Mesothelial cell of epicardium (in vitro differentiated cells): ENCODE results near the gene CLIC3. TPM values are rescaled to one million over a fixed set of nuclear protein-coding genes. Genes with fewer than 3 reads are reported as not detected.

ENCODE experiments used
- DNase-seq, 2 experiments: peaks; one replicate each; pipeline ENCODE4 v3.0.0; 2021; ENCODE audit warnings: low spot score in 2 of 2; ENCODE audit not compliant: unreplicated experiment in 2 of 2
- H3K27ac Mint-ChIP-seq: 2 replicates; pipeline ENCODE4 v1.8.0; 2021; ENCODE audit warnings: mixed read lengths
- H3K27me3 Mint-ChIP-seq: 2 replicates; pipeline ENCODE4 v1.8.0; 2021; ENCODE audit warnings: low read depth, mixed read lengths
- H3K36me3 Mint-ChIP-seq: 2 replicates; pipeline ENCODE4 v1.8.0; 2021; ENCODE audit warnings: mixed read lengths
- H3K4me1 Mint-ChIP-seq: 2 replicates; pipeline ENCODE4 v1.8.0; 2021; ENCODE audit warnings: mixed read lengths
- H3K4me3 Mint-ChIP-seq: 2 replicates; pipeline ENCODE4 v1.8.0; 2021; ENCODE audit warnings: mild to moderate bottlenecking, moderate library complexity, mixed read lengths
- H3K9me3 Mint-ChIP-seq: 2 replicates; pipeline ENCODE4 v1.8.0; 2021; ENCODE audit warnings: mixed read lengths
- total RNA-seq: library from RNA; stranded (reverse); gene quantifications from 3 replicates; pipeline ENCODE4 v1.2.1, GENCODE V29; 2021
- TF ChIP-seq, protein P1 (sequence below): fragments of 200-600 bp; sonication (generic); IDR thresholded peaks from one replicate; pipeline ENCODE4 v1.5.0; 2021; ENCODE audit warnings: antibody characterized with exemption; ENCODE audit not compliant: unreplicated experiment

CLIC3 gene
- total RNA-seq, 1 donor from 2014 or later, result 2.9 TPM

- H3K36me3 Mint-ChIP-seq, result no peaks in the 10 kb centered on the region
- peaks cover 5% of the 10 kb centered on the region for H3K9me3 Mint-ChIP-seq
- H3K27ac Mint-ChIP-seq, result peak overlapping the region; percentile 88
- H3K4me3 Mint-ChIP-seq, result no peak overlapping the region
- H3K4me1 Mint-ChIP-seq, result peaks cover 24% of the 10 kb centered on the region
- DNase-seq, result no peak
- no peaks in the 10 kb centered on the region for H3K27me3 Mint-ChIP-seq
- TF ChIP-seq, protein P1, sequence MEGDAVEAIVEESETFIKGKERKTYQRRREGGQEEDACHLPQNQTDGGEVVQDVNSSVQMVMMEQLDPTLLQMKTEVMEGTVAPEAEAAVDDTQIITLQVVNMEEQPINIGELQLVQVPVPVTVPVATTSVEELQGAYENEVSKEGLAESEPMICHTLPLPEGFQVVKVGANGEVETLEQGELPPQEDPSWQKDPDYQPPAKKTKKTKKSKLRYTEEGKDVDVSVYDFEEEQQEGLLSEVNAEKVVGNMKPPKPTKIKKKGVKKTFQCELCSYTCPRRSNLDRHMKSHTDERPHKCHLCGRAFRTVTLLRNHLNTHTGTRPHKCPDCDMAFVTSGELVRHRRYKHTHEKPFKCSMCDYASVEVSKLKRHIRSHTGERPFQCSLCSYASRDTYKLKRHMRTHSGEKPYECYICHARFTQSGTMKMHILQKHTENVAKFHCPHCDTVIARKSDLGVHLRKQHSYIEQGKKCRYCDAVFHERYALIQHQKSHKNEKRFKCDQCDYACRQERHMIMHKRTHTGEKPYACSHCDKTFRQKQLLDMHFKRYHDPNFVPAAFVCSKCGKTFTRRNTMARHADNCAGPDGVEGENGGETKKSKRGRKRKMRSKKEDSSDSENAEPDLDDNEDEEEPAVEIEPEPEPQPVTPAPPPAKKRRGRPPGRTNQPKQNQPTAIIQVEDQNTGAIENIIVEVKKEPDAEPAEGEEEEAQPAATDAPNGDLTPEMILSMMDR, result no peak
Observed at GRCh38 chr9:137000177-137000930, 4.0 kb upstream of the CLIC3 start.

- Mint-ChIP-seq H3K27ac (no peak overlapping the region), H3K27me3 (no peaks in the 10 kb centered on the region), H3K4me1 (peaks cover 32% of the 10 kb centered on the region), H3K9me3 (no peaks in the 10 kb centered on the region), H3K36me3 (no peaks in the 10 kb centered on the region), H3K4me3 (peak overlapping the region; percentile 3)
- TF ChIP-seq, protein P1, result no peak
- no peak for DNase-seq
Observed at GRCh38 chr9:136997830-136998234, 1.5 kb upstream of the CLIC3 start.

DNA sequence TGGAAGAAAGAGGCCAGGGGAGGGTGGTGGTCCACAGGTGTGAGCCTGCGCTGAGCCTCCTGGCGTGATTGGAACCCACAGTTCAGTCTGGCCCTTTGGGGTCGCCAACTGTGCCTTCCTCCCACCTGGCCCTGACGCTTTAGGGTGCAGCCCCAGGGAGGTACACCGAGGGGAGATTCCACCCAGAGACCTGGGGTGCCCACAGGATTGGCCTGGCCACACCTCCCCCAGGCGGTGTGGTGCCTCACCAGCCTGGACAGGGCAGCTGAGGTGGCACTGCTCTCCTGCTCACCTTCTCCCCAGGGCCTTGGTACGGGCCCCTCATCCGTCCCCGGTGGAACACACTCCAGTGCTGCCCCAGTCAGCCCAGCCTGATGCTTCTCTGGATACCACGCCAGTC is 1.0 kb upstream of the CLIC3 start:
- Mint-ChIP-seq H3K4me3 (peak overlapping the region; percentile 3), H3K4me1 (peaks cover 35% of the 10 kb centered on the region), H3K9me3 (no peaks in the 10 kb centered on the region), H3K36me3 (no peaks in the 10 kb centered on the region), H3K27ac (no peak overlapping the region), H3K27me3 (no peaks in the 10 kb centered on the region)
- TF ChIP-seq, protein P1, result no peak
- DNase-seq, result no peak

DNA sequence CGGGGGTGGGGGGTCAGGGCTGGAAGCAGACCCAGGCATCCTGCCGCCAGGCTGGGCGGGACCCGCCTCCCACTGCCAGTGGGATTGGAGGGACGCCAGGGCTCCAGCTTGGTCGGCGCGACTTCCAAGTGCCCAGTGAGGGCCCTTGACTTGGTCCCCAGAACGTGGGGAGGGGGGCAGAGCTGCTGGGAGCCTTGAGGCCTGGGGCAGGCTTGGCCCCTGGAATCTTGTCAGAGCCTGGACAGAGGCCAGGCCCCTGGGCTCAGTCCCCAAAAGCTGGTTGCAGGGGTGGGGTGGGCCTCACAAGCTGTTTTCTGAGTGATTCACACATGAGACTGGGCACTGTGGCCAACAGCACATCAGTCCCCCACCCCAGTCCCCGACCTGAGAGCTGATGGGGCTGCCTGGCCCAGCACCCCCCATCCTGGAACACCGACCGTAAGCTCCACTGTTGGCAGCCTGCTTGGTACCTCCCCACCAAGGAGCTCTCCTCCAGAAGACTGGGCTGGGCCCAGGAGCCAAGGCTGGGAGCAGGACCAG is 526 bp downstream of the CLIC3 start:
- TF ChIP-seq, protein P1, result no peak
- Mint-ChIP-seq H3K9me3 (peaks cover under 1% of the 10 kb centered on the region), H3K27me3 (no peaks in the 10 kb centered on the region), H3K27ac (peak overlapping the region; percentile 16), H3K4me1 (peaks cover 35% of the 10 kb centered on the region), H3K36me3 (no peaks in the 10 kb centered on the region), H3K4me3 (peak overlapping the region; percentile 55)
- no peak for DNase-seq

DNA sequence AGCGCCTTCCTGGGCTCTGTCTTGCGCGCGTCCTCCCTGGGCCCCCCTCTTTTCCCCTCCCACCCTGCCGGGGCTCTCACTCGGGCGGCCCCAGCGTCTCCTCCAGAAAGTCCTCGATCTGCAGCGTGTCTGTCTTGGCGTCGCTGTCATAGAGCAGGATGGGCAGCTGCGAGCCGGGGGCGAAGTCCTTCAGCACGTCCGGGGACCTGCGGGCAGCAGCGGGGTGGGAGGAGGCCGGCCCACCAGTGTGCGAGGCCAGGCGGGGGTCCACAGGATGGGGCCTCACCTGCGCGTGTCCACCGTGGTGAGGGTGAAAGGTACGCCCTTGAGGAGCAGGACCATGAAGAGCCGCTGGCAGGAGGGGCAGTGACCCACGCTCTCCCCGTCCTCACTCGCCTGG is 1.0 kb downstream of the CLIC3 start:
- TF ChIP-seq, protein P1, result no peak
- Mint-ChIP-seq H3K9me3 (peaks cover 5% of the 10 kb centered on the region), H3K36me3 (no peaks in the 10 kb centered on the region), H3K4me1 (peaks cover 32% of the 10 kb centered on the region), H3K4me3 (no peak overlapping the region), H3K27me3 (no peaks in the 10 kb centered on the region), H3K27ac (no peak overlapping the region)
- DNase-seq, result no peak
